GM19239 (cell line): ENCODE results near the gene ATP6V1C2.
A peak's percentile ranks its signal among the peaks of the same experiment; 100 is the strongest.

ENCODE experiments used
- DNase-seq: peaks from one replicate; pipeline ENCODE4 v3.0.0; 2011; ENCODE audit warnings: low spot score; ENCODE audit not compliant: insufficient read length
- FAIRE-seq: peaks from 2 replicates; lab custom pipeline; 2011; peaks lifted over from hg19 to GRCh38; lab: Jason Lieb, UNC

ATP6V1C2 gene

DNA sequence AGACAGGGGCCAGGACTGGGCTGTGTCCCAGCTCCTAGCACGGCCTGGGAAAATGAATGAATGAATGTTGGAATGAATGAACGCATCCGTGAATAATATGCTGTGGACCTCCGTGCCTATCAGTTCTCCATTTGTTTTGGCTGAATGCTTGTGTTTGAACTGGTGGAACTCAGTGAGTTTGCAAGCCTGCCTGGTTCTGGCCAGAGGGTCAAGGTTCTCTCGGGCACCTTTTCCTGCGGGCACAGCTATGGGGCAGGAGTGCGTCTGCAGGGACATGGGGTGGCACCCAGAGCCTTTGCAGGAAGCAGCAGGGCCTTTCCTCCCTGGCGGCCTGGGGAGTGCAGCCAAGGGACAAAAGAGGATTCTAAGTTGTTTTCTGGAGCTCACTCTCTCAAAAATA is 108.8 kb downstream of the ATP6V1C2 start:
- no peak for FAIRE-seq
- DNase-seq: no peak

DNA sequence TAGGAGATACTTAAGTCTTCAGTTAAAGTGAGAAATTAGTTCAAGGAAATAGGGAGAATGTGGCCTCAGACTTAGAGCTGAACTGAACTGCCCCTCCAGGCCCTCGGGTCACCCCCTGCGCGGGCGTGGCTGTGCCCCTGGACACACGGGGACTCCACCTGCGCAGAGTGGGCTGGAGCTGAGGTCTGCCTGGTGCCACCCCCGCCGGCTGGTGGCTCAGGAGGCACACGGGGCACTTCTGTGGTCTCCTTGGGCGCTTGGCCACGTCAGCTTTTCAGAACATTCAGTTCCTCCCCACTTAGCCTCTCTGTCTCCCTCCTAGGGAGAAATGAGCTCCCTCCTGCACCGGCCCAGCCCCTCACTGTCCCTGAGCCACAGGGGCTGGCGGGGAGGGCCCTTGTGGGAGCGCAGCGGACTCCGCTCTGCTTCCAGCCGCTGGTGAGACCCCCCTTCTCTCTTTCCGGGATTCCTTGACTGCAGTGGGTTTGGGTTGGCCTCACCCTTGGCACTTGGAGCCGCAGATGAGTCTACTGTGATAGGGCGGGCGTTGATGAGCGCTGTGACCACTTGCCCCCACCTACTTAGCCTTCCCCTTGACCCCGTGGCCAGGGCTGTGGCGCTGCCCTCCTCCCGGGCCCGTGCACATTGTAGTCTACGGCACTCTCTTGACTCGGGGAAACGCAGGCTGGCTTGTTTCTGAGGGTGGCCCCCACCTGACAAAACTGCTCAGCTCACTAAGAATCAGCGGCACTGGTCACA is 109.4 kb downstream of the ATP6V1C2 start:
- FAIRE-seq (no peak), DNase-seq (no peak)

- DNase-seq (no peak), FAIRE-seq (no peak)
Observed at GRCh38 chr2:10831400-10831985, 110.1 kb downstream of the ATP6V1C2 start.

GRCh38 chr2:10832203-10832936 is 110.9 kb downstream of the ATP6V1C2 start:
- FAIRE-seq (peak; percentile 77), DNase-seq (peak; percentile 82)

GRCh38 chr2:10833021-10833420 is 111.6 kb downstream of the ATP6V1C2 start:
- FAIRE-seq: no peak
- DNase-seq: no peak

GRCh38 chr2:10834068-10834655 is 112.7 kb downstream of the ATP6V1C2 start:
- FAIRE-seq (no peak), DNase-seq (no peak)
